ENCODE measurements around the gene CD59.
"Not testable (repeated sequence)": the region's sequence is repeated elsewhere in the genome, so short reads cannot be mapped to it uniquely, and the experiment has no call there.

The CD59 gene

DNA sequence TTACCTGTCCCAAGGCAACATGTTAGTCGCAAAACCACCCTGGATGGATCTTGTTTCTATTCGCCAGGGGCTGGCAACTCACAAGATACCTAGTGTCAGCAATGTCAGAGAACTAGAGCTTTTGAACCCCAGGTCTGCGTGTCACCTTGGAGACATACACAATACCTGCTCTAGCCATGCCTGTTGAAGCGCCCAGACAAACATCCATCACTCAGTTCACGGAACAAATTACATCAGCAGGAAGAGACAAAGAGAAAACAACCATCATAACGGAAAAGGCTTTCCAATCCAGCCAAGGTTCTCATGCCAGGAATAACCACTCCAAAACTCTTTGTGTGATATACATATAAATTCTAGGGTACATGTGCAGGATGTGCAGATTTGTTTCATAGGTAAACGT lies 2.2 kb downstream of the CD59 start:
- FAIRE-seq (no peak), DNase-seq (ENCODE audit: insufficient read length, low spot score) (no peak)
- no peak for TF ChIP-seq POLR2A (IDR thresholded peaks at IDR 0.05; ENCODE audit: low read depth, low read length)

DNA sequence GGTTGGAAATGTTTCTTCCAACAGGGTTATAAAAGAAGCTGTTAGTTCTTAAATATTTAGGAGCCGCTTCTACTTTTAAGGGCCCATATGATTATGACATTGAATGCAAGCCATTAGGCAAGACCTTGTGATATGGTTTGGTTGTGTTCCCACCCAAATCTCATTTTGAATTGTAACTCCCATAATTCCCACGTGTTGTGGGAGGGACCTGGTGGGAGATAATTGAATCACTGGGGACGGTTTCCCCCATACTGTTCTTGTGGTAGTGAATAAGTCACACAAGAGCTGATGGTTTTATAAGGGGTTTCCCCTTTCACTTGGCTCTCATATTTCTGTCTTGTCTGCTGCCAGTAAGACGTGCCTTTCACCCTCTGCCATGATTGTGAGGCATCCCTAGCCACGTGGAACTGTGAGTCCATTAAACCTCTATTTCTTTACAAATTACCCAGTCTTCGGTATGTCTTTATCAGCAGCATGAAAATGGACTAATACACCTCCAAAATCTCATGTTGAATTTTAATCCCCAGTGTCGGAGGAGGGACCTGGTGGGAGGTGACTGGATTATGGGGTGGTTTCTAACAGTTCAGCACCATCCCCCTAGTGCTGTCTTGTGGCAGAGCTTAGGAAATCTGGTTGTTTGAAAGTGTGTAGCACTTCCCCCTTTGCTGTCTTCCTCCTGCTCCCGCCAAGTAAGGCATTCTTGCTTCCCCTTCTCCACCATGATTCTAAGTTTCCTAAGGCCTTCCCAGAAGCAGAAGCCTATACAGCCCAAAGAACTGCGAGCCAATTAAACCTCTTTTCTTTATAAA lies 4.3 kb downstream of the CD59 start:
- DNase-seq (ENCODE audit: insufficient read length, low spot score): no peak
- TF ChIP-seq POLR2A (IDR thresholded peaks at IDR 0.05; ENCODE audit: low read depth, low read length): no peak
- FAIRE-seq: no peak

DNA sequence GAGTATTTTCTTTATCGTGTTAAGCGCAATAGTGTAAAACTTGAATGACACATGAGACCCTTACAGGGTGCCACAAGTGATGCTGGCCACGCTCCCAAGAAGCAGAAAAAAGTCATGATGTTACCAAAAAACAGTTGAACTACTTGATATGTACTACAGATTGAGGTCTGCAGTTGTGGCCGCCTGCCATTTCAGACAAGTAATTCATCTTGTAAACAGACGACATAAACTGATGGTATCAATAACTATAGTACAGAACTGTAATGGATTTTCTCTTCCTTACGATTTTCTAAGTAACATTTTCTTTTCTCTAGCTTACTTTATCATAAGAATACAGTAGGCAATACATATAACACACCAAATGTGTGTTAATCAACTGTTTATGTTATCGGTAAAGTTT lies 5.5 kb downstream of the CD59 start:
- DNase-seq (ENCODE audit: insufficient read length, low spot score): no peak
- no peak for TF ChIP-seq POLR2A (IDR thresholded peaks at IDR 0.05; ENCODE audit: low read depth, low read length)
- FAIRE-seq: no peak

GRCh38 chr11:33729072-33729664 lies 7.1 kb downstream of the CD59 start:
- DNase-seq (ENCODE audit: insufficient read length, low spot score); FAIRE-seq: not testable (repeated sequence)

DNA sequence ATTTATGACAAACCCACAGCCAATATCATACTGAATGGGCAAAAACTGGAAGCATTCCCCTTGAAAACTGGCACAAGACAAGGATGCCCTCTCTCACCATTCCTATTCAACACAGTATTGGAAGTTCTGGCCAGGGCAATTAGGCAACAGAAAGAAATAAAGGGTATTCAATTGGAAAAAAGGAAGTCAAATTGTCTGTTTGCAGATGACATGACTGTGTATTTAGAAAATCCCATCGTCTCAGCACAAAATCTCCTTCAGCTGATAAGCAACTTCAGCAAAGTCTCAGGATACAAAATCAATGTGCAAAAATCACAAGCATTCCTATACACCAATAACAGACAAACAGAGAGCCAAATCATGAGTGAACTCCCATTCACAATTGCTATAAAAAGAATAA lies 8.7 kb downstream of the CD59 start:
- FAIRE-seq; DNase-seq (ENCODE audit: insufficient read length, low spot score): not testable (repeated sequence)

GRCh38 chr11:33725496-33725895 lies 10.7 kb downstream of the CD59 start:
- DNase-seq (ENCODE audit: insufficient read length, low spot score) (no peak), FAIRE-seq (no peak)
- TF ChIP-seq POLR2A (IDR thresholded peaks at IDR 0.05; ENCODE audit: low read depth, low read length): no peak

DNA sequence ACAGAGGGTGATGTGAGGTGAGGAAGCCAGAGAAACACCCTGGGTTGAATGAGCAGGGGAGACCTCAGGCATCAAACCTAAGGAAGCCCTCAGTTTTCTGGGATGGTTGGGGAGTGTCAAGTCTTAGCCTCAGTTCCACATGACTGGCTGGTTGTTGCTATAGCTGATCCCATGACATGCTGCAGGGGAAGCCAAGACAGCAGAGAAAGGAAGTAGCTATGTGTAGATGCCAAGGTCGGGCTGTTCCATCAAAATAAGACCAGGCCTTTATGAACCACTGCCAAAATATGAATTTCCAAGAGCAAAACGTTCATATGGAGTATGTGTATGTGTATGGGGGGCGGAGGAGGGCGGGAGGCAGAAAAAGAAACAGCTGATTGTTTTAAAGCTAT lies 11.6 kb downstream of the CD59 start:
- no peak for TF ChIP-seq POLR2A (IDR thresholded peaks at IDR 0.05; ENCODE audit: low read depth, low read length)
- FAIRE-seq (no peak), DNase-seq (ENCODE audit: insufficient read length, low spot score) (no peak)

DNA sequence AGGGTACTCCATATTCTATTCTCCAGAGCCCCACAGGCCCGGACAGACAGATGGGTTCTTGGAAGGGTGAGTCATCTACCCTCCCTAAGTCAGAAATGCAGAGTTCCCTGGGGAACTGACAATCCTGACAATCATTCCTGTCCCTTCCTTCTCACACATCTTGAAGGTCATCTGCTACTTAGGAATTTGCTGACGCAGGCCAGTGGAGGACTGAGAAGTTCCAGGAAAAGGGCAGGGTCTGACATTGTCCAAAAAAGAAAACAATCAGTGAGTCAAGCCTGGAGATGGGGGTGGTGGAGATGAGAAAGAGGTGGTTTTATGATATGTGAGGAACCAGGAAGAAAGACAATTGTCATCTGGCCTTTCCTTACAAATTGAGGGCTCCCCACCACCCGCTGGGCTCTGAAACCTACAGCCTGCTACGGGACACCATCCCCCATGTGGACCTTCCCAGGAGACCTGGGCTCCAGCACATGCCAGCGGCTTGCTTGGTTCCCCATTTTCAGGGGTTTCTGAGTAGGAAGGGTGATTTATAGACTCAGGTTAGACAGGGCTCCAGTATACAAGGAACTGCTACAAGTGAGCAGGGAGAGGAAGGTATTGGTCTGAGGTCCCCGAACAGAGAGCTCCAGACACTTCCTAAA lies 12.9 kb downstream of the CD59 start:
- no peak for DNase-seq (ENCODE audit: insufficient read length, low spot score)
- no peak for FAIRE-seq
- TF ChIP-seq POLR2A (IDR thresholded peaks at IDR 0.05; ENCODE audit: low read depth, low read length): no peak

DNA sequence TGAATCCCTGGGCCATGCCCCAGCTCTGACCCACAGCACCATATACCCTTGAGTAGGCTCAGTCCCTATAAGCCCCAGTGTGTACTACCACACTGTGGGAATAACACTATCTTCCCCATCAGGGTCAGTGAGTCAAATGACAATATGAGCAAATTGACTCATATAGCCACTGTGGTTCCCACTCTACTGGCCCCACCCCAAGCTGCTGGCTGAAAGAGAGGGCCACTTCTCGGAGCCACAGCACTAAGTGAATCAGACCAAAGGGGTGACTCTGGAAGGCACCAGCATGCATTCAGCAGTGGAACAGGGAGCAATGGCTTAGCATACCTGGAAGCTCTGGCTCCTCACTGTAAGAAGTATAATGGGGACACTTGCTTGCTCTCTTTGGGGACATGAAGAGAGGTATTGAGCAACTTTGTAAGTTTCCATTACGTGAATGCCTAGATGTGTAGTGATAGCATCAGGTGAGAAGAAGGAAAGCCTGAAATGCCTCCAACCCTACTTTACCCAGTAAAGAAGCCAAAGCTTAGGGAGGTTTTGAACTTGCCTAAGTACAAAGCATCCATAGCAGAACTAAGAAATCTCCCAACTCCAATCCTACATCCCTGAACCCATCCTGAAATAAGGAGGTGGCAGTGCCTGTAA lies 13.5 kb downstream of the CD59 start:
- DNase-seq (ENCODE audit: insufficient read length, low spot score): no peak
- peak; percentile 38; the same call in 1 of the 2 replicates for TF ChIP-seq POLR2A (IDR thresholded peaks at IDR 0.05; ENCODE audit: low read depth, low read length)
- no peak for FAIRE-seq

DNA sequence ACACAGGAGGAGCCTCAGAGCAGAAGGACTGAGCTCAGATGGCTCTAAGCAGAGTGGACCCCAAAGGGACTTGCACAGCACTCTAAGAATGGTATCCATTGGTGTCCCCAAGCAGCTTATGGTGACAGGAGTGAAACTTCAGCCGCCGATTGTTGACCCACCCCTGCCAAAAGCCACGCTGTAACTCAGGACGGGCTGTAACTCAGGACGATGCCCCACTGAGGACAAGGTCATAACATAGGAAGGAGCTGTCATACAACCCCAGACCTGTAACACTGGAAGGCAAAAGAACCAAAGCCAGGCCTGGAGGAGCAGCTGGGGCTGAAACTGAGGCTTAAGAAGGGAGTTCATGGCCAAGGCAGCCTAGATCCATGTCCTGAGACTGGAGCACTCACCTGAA lies 14.2 kb downstream of the CD59 start:
- DNase-seq (ENCODE audit: insufficient read length, low spot score) (no peak), FAIRE-seq (no peak)
- no peak for TF ChIP-seq POLR2A (IDR thresholded peaks at IDR 0.05; ENCODE audit: low read depth, low read length)

DNA sequence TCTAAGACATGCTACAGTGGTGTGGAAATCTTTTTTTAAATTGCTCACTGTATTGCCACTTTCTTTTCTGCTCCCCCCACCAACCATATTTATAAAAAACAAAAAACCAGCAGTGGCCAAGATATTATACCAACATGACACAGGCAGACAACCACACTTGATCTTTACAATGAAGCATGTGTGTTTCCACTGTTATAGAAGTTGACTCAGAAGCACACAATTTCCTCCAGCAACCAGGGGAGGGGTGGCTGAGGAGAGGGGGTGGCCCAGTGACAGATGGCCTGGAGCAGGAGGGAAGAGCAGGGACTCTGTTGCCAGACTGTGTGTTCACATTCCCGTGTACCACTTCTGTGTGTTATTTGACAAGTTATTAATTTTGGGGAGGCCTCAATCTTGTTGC lies 14.8 kb downstream of the CD59 start:
- TF ChIP-seq POLR2A (IDR thresholded peaks at IDR 0.05; ENCODE audit: low read depth, low read length): no peak
- DNase-seq (ENCODE audit: insufficient read length, low spot score) (no peak), FAIRE-seq (no peak)

GRCh38 chr11:33719587-33719986 lies 16.6 kb downstream of the CD59 start:
- FAIRE-seq (no peak), DNase-seq (ENCODE audit: insufficient read length, low spot score) (no peak)
- no peak for TF ChIP-seq POLR2A (IDR thresholded peaks at IDR 0.05; ENCODE audit: low read depth, low read length)

- FAIRE-seq (no peak), DNase-seq (ENCODE audit: insufficient read length, low spot score) (no peak)
- TF ChIP-seq POLR2A (IDR thresholded peaks at IDR 0.05; ENCODE audit: low read depth, low read length): no peak
Measured at GRCh38 chr11:33718440-33718839, 17.8 kb downstream of the CD59 start.

GRCh38 chr11:33716243-33716642 lies 20.0 kb downstream of the CD59 start:
- TF ChIP-seq POLR2A (IDR thresholded peaks at IDR 0.05; ENCODE audit: low read depth, low read length): no peak
- no peak for FAIRE-seq
- no peak for DNase-seq (ENCODE audit: insufficient read length, low spot score)
